ENCODE results near the gene ANKRD34A.

ANKRD34A gene

DNA sequence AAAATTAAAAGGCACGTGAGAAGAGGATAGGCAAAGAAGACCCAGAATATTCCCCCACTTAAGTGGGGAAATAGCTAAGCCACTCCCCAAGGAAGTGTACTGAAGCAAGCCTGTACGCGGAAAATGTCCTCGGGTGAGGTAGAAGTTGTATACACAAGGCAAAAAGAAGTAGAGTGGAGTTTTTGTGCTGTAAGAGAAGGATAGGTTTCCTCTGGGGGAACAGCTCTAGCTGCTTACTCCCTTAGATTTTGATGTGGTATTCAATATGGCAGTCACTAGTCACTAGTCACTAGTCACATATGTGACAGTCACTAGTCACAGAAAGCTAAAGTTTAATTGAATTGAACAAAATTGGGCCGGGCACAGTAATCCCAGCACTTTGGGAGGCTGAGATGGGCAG lies 24.4 kb upstream of the ANKRD34A start:
- H3K27ac ChIP-seq = no peak overlapping the region
- TF ChIP-seq, protein P1, sequence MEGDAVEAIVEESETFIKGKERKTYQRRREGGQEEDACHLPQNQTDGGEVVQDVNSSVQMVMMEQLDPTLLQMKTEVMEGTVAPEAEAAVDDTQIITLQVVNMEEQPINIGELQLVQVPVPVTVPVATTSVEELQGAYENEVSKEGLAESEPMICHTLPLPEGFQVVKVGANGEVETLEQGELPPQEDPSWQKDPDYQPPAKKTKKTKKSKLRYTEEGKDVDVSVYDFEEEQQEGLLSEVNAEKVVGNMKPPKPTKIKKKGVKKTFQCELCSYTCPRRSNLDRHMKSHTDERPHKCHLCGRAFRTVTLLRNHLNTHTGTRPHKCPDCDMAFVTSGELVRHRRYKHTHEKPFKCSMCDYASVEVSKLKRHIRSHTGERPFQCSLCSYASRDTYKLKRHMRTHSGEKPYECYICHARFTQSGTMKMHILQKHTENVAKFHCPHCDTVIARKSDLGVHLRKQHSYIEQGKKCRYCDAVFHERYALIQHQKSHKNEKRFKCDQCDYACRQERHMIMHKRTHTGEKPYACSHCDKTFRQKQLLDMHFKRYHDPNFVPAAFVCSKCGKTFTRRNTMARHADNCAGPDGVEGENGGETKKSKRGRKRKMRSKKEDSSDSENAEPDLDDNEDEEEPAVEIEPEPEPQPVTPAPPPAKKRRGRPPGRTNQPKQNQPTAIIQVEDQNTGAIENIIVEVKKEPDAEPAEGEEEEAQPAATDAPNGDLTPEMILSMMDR (IDR thresholded peaks at IDR 0.05) = no peak
- TF ChIP-seq ZFX (IDR thresholded peaks at IDR 0.05; ENCODE audit: borderline replicate concordance) = no peak

DNA sequence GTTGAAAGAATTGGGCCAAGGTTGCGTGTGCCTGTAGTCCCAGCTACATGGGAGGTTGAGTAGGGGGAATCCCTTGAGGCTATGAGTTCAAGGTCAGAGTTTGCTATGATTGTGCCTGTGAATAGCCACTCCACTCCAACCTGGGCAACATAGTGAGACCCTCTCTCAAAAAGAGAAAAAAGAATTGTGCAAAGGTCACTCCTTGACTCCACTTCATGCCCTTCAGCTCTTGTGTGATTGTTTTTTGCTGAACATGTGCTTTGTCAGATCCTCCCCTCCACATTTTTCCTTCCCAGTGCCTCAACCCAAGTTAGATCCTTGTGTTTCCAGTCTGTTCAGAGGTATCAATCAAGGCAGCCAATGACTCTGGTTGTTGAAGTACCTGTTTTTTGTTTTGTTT lies 23.6 kb upstream of the ANKRD34A start:
- H3K27ac ChIP-seq = no peak overlapping the region
- TF ChIP-seq, protein P1 (IDR thresholded peaks at IDR 0.05) = no peak
- no peak for TF ChIP-seq ZFX (IDR thresholded peaks at IDR 0.05; ENCODE audit: borderline replicate concordance)

DNA sequence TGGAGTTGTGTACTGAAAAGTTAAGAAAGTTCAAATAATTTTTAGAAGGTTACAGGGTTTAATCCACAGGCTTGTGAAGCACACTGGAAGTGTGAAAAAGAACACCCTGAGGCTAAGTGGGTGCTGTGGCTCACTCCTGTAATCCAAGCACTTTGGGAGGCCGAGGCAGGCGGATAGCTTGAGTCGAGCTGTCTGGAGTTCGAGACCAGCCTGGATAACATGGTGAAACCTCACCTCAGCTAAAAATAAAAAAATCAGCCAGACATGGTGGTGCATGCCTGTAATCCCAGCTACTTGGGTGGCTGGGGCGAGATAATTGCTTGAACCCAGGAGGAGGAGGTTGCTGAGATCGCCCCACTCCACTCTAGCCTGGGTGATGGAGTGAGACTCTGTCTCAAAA lies 22.2 kb upstream of the ANKRD34A start:
- H3K27ac ChIP-seq = no peak overlapping the region; the same call in 1 of the 2 replicates
- TF ChIP-seq ZFX (IDR thresholded peaks at IDR 0.05; ENCODE audit: borderline replicate concordance) = no peak
- TF ChIP-seq, protein P1 (IDR thresholded peaks at IDR 0.05) = no peak

DNA sequence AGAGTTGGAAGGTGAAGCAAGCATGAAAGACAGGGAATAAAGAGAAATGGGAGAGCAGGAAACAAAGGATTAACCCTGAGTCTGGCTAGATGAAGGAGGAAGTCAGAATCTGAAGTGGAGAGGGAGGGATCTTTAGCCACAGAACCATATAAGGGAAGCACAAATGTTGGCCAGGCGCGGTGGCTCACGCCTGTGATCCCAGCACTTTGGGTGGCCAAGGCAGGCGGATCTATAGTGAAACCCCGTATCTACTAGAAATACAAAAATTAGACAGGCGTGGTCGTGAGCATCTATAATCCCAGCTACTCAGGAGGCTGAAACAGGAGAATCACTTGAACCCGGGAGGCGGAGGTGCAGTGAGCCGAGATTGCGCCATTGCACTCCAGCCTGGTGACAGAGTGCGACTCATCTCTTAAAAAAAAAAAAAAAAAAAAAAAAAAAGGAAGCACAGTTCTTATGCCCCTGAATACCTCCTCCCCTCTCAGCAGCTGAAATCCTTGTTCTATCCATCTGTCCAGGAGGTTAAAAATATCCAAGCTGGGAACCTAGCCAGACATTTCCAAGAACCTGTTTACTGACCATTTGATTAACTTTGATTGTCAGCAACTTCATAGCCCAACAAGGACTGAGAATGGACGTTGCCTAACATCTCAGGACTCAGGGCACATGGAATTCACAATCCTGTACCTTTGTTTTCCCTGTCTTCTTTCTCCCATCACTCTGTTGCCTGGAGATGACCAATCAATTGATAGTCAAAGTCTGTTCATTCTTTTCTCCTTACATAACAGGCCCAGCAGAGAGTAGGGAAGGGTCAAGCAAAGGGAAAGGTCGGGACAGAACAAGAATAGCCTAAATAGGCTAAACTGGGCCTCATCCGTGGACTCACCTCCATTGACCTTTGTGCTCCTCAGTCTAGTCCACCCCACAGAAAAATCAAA lies 21.4 kb upstream of the ANKRD34A start:
- no peak overlapping the region; the same call in 1 of the 2 replicates for H3K27ac ChIP-seq
- TF ChIP-seq ZFX (IDR thresholded peaks at IDR 0.05; ENCODE audit: borderline replicate concordance) = no peak
- TF ChIP-seq, protein P1 (IDR thresholded peaks at IDR 0.05) = no peak

DNA sequence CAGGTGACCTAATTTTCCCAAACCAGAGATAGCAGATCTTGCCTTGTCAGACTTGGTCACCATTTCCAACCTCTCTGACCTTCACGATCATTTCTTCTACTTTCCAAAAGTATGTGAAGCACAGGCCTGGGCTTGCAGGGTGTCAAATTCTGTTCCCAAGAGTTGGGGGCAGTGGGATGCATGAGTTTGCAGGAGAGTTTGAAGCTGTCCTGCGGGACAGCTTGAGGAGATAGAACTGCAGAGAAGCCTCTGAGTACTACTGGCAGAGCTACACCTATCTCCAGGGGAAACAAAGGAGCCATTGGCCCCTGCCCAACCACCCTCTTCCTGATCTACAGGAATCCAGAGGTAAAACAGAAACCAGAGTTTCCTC lies 20.7 kb upstream of the ANKRD34A start:
- TF ChIP-seq, protein P1 (IDR thresholded peaks at IDR 0.05) = no peak
- TF ChIP-seq ZFX (IDR thresholded peaks at IDR 0.05; ENCODE audit: borderline replicate concordance) = no peak
- no peak overlapping the region for H3K27ac ChIP-seq

DNA sequence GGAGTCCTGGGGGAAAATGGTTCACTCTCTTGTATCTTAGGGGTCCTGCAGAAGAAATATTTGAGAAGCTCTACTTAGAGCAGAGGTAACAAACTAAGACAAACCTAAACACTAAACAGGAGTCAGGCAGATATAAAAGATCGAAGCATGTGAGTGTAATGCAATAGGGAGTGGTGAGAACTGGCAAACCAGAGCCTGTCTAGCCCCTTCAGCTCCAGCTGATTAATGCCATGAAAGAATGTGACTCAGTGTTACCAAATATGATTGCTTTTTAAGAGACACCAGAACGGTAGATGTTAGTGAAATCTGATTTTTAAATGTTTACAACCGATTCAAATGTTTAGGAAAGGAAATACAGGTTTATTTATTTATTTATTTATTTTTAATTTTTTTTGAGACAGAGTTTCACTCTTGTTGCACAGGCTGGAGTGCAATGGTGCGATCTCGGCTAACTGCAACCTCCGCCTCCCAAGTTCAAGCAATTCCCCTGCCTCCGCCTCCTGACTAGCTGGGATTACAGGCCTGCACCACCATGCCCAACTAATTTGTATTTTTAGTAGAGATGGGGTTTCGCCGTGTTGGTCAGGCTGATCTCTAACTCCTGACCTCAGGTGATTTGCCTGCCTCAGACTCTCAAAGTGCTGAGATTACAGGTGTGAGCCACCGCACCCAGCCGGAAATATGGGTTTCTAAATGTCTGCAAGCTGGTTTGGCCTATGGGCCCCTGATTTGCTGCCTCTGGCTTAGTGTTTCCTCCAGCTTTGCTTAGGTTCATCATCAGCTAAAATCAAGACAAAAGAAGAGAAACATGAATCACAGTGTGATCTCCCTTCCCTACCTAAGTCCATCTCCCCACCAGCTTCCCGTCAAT lies 19.8 kb upstream of the ANKRD34A start:
- TF ChIP-seq ZFX (IDR thresholded peaks at IDR 0.05; ENCODE audit: borderline replicate concordance) = no peak
- H3K27ac ChIP-seq = no peak overlapping the region

DNA sequence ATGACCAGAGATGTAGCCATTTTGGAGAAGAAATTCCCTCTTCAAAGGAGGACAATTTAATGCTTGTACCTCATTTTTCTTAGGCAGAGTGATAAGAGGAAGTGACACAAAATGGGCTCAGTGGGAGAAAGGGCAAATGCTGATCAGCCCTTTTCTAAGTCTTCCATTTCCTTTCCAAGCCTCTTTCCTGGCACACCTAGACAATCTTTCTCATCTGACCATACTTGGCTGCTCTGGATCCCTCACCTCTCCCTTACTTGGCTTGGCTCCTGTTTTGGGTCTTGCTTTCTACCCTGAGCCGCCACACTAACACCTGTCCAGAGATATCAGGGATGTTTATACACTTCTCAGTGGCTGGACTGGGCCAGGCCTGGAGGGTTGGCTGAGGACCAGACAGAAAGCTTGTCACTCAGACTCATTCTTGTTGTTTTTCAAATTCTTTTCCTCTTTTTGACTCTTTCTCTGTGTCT lies 18.9 kb upstream of the ANKRD34A start:
- no peak overlapping the region for H3K27ac ChIP-seq
- TF ChIP-seq ZFX (IDR thresholded peaks at IDR 0.05; ENCODE audit: borderline replicate concordance) = no peak
- TF ChIP-seq, protein P1 (IDR thresholded peaks at IDR 0.05) = no peak
